Sigmoid colon (tissue), 7 donors: ENCODE measurements around the gene ALDH2. TPM values are rescaled to one million over a fixed set of nuclear protein-coding genes. Genes with fewer than 3 reads are reported as not detected.
"Not testable (repeated sequence)": the region's sequence is repeated elsewhere in the genome, so short reads cannot be mapped to it uniquely, and the experiment has no call there.

Experiments used
- DNase-seq: peaks from one replicate; pipeline ENCODE4 v3.0.0-alpha.2; 2019
- H3K27ac ChIP-seq, 4 donors: fragments of 200-600 bp; sonication (generic); one replicate each; pipeline ENCODE4 v1.5.1; 2016 to 2019; ENCODE audit warnings: mild to moderate bottlenecking in 1 of 4
- H3K27me3 ChIP-seq, 3 donors: fragments of 200-600 bp; sonication (generic); one replicate each; pipeline ENCODE4 v1.5.1; 2019; ENCODE audit warnings: mild to moderate bottlenecking in 1 of 3
- H3K36me3 ChIP-seq, 4 donors: fragments of 200-600 bp; sonication (generic); one replicate each; pipeline ENCODE4 v1.5.1; 2016 to 2019
- H3K4me1 ChIP-seq, 4 donors: fragments of 200-600 bp; sonication (generic); one replicate each; pipeline ENCODE4 v1.5.1; 2017 to 2019
- H3K4me3 ChIP-seq, 4 donors: fragments of 200-600 bp; sonication (generic); one replicate each; pipeline ENCODE4 v1.5.1; 2017 to 2019; ENCODE audit warnings: mild to moderate bottlenecking in 2 of 4, moderate library complexity in 1 of 4
- H3K9me3 ChIP-seq, 4 donors: fragments of 200-600 bp in 3 of 4; sonication (generic) in 3 of 4; one replicate each; pipeline versions ENCODE4 v1.5.1 to v1.6.1; 2013 to 2019
- CTCF ChIP-seq, 4 experiments: fragments of 450-650 bp in 3 of 4; fragments of 200-600 bp in 1 of 4; IDR thresholded peaks; one replicate each; pipeline ENCODE4 v1.5.1; 2016 to 2019; ENCODE audit warnings: antibody characterized with exemption in 4 of 4, mild to moderate bottlenecking in 3 of 4, moderate library complexity in 2 of 4
- EP300 ChIP-seq, 4 donors: sonication (generic); formaldehyde crosslinking; IDR thresholded peaks; one replicate each; pipeline ENCODE4 v1.6.1; 2017; ENCODE audit warnings: antibody characterized with exemption in 4 of 4
- POLR2A ChIP-seq, 2 donors: fragments of 450-650 bp; IDR thresholded peaks; one replicate each; pipeline ENCODE4 v1.6.1; 2016; ENCODE audit warnings: antibody characterized with exemption in 2 of 2, mild to moderate bottlenecking in 2 of 2, moderate library complexity in 2 of 2
- POLR2AphosphoS5 ChIP-seq, 4 donors: sonication (generic); formaldehyde crosslinking; IDR thresholded peaks; one replicate each; pipeline ENCODE4 v1.6.1; 2017; ENCODE audit warnings: antibody characterized with exemption in 4 of 4
- WGBS, 2 donors: extraction: QIAGEN DNeasy Blood & Tissue Kit; methylation state at CpG; one replicate each; pipeline ENCODE4 v1.1.7; 2013; 5-methylcytosine and 5-hydroxymethylcytosine counted together
- intact Hi-C: fragments of 100-400 bp; cut with DNase I; formaldehyde crosslinking; loops from one replicate; pipeline ENCODE4 v1.15.1; 2023
- polyA plus RNA-seq, 3 donors: library from polyadenylated mRNA; stranded (reverse); fragments of 200-250 nt; gene quantifications; one replicate each; pipeline ENCODE4 v1.2.3, GENCODE V29; 2013
- total RNA-seq, 4 donors: library from RNA; depleted of rRNA; stranded (reverse); fragments of >200 nt; gene quantifications; one replicate each; pipeline ENCODE4 v1.1.0, GENCODE V29; 2016
- donor health status: healthy with polysubstance abuse.
- donor health status: Bipolar disorder and iron deficiency.
- donor health status: healthy.

ALDH2 gene
- total and polyA plus RNA-seq, 7 donors = 112 to 348 (median 132) TPM

- WGBS, 2 donors = 55 to 74% methylated on average over 5 of the region's 5 CpGs
- H3K27ac ChIP-seq = no peak overlapping the region
- H3K9me3 ChIP-seq = no peaks in the 10 kb centered on the region
- intact Hi-C loops = no loop called here
- H3K4me1 ChIP-seq = peaks cover 0 to 14% (median 11%) of the 10 kb centered on the region in 4 donors
- H3K27me3 ChIP-seq = no peaks in the 10 kb centered on the region
- no peak overlapping the region for H3K4me3 ChIP-seq
- TF ChIP-seq POLR2A (IDR thresholded peaks at IDR 0.05) (no peak), CTCF (IDR thresholded peaks at IDR 0.05) (no peak), EP300 (IDR thresholded peaks at IDR 0.05) (no peak), POLR2AphosphoS5 (IDR thresholded peaks at IDR 0.05) (no peak)
- no peak for DNase-seq
- peaks cover 0 to 12% (median 1%) of the 10 kb centered on the region in 4 donors for H3K36me3 ChIP-seq
These were observed 5.6 kb upstream of the ALDH2 start for GRCh38 chr12:111761099-111761498.

- peaks cover 0 to 17% (median 13%) of the 10 kb centered on the region in 4 donors for H3K4me1 ChIP-seq
- no peak overlapping the region for H3K27ac ChIP-seq
- WGBS, 2 donors = 44 to 66% methylated on average over 3 of the region's 3 CpGs
- intact Hi-C loops = no loop called here
- DNase-seq = no peak
- H3K4me3 ChIP-seq = no peak overlapping the region
- TF ChIP-seq POLR2A (IDR thresholded peaks at IDR 0.05) = no peak
- no peak for TF ChIP-seq CTCF (IDR thresholded peaks at IDR 0.05)
- no peak for TF ChIP-seq EP300 (IDR thresholded peaks at IDR 0.05)
- no peak for TF ChIP-seq POLR2AphosphoS5 (IDR thresholded peaks at IDR 0.05)
- no peaks in the 10 kb centered on the region for H3K27me3 ChIP-seq
- no peaks in the 10 kb centered on the region for H3K9me3 ChIP-seq
- H3K36me3 ChIP-seq = peaks cover 0 to 6% (median 0%) of the 10 kb centered on the region in 4 donors
These were observed 5.0 kb upstream of the ALDH2 start for GRCh38 chr12:111761706-111762105.

- H3K27ac ChIP-seq, intact Hi-C loops, DNase-seq, H3K9me3 ChIP-seq, H3K4me3 ChIP-seq, H3K27me3 ChIP-seq, H3K36me3 ChIP-seq: not testable (repeated sequence)
- WGBS, 2 donors = 79% methylated on average over 10 of the region's 10 CpGs
- H3K4me1 ChIP-seq = peaks cover 0 to 20% (median 9%) of the 10 kb centered on the region in 4 donors
These were observed 3.2 kb upstream of the ALDH2 start for GRCh38 chr12:111763552-111763951.

GRCh38 chr12:111764120-111764821 lies 2.5 kb upstream of the ALDH2 start:
- H3K27me3 ChIP-seq = no peaks in the 10 kb centered on the region
- 73 to 77% methylated on average over 6 of the region's 6 CpGs for WGBS, 2 donors
- H3K4me1 ChIP-seq = peaks cover 0 to 27% (median 16%) of the 10 kb centered on the region in 4 donors
- no peak for DNase-seq
- H3K9me3 ChIP-seq = no peaks in the 10 kb centered on the region
- intact Hi-C loops = no loop called here
- no peak overlapping the region for H3K4me3 ChIP-seq
- TF ChIP-seq CTCF (IDR thresholded peaks at IDR 0.05) (no peak), POLR2AphosphoS5 (IDR thresholded peaks at IDR 0.05) (no peak), EP300 (IDR thresholded peaks at IDR 0.05) (no peak), POLR2A (IDR thresholded peaks at IDR 0.05) (no peak)
- no peak overlapping the region for H3K27ac ChIP-seq
- H3K36me3 ChIP-seq = no peaks in the 10 kb centered on the region

- Histone ChIP-seq H3K36me3 (peaks cover 0 to 17% (median 0%) of the 10 kb centered on the region in 4 donors), H3K4me1 (peaks cover 0 to 60% (median 49%) of the 10 kb centered on the region in 4 donors), H3K27ac (peak overlapping the region; percentile 86 to 91 (median 88)), H3K4me3 (peak overlapping the region; percentile 68 to 94 (median 72)), H3K9me3 (no peaks in the 10 kb centered on the region), H3K27me3 (no peaks in the 10 kb centered on the region)
- intact Hi-C loops = loop anchor here (1.0 to 5.0 kb wide), 2 partner anchors 9 to 45 kb away; no protein-coding TSS in a partner anchor
- TF ChIP-seq POLR2AphosphoS5 (IDR thresholded peaks at IDR 0.05) (no peak), POLR2A (IDR thresholded peaks at IDR 0.05) (no peak), EP300 (IDR thresholded peaks at IDR 0.05) (no peak), CTCF (IDR thresholded peaks at IDR 0.05) (no peak)
- WGBS, 2 donors = 5 to 24% methylated on average over 18 of the region's 18 CpGs
- DNase-seq = no peak
These were observed 827 bp downstream of the ALDH2 start for GRCh38 chr12:111767362-111768158.
